Fibroblast of the aortic adventitia (primary cell): ENCODE measurements around the gene SLC4A11. TPM values are rescaled to one million over a fixed set of nuclear protein-coding genes. Genes with fewer than 3 reads are reported as not detected.

ENCODE experiments used
- DNase-seq: peaks from one replicate; pipeline ENCODE4 v3.0.0-alpha.2; 2010; ENCODE audit warnings: low read depth
- H3K4me3 ChIP-seq: 2 replicates; pipeline ENCODE4 v1.5.1; 2011; ENCODE audit warnings: low read depth, mild to moderate bottlenecking, control low read depth, low read length, moderate library complexity
- total RNA-seq: library from RNA; depleted of rRNA; stranded (reverse); fragments of >200 nt; gene quantifications from 2 replicates; pipeline ENCODE4 v1.2.3, GENCODE V29; 2012; ENCODE audit warnings: low replicate concordance
- TF ChIP-seq, protein P1 (sequence below): IDR thresholded peaks from 2 replicates; pipeline ENCODE4 v1.5.1; 2011; ENCODE audit warnings: mild to moderate bottlenecking, low read length, control low read depth, inconsistent platforms; ENCODE audit not compliant: insufficient read depth

SLC4A11 gene
- total RNA-seq, 1 donor, result 0.63 TPM

DNA sequence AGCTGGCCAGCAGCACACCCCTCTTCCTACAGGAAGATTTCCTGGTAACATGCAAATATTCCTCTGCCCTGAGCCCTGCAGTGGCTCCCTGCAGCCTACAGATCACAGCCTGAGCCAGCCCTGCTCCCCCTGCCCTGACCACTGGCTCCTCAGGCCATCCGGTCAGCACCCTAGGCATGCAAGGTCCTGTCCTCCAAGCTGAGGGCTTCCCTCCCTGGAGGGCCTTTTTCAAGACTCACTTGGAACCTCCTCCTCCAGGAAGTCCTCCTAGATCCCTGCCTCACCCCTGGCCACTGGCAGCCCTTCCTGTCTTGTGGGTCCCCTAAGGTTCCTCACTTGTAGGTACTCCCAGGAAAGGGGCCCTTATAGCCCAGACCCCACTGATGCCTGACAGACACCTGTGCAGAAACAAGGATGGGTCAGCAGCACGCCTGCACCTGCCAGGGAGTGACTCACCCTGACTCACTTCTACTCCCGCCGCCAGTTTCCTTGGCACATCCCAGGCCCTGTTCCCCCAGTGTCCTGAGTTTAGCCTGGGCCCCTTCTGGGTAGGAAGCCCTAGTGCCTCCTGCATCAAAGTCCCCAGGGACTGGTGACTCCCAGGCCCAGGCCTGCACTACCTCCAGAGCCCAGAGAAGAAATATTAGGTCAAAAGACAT lies 3.2 kb downstream of the SLC4A11 start:
- TF ChIP-seq, protein P1, sequence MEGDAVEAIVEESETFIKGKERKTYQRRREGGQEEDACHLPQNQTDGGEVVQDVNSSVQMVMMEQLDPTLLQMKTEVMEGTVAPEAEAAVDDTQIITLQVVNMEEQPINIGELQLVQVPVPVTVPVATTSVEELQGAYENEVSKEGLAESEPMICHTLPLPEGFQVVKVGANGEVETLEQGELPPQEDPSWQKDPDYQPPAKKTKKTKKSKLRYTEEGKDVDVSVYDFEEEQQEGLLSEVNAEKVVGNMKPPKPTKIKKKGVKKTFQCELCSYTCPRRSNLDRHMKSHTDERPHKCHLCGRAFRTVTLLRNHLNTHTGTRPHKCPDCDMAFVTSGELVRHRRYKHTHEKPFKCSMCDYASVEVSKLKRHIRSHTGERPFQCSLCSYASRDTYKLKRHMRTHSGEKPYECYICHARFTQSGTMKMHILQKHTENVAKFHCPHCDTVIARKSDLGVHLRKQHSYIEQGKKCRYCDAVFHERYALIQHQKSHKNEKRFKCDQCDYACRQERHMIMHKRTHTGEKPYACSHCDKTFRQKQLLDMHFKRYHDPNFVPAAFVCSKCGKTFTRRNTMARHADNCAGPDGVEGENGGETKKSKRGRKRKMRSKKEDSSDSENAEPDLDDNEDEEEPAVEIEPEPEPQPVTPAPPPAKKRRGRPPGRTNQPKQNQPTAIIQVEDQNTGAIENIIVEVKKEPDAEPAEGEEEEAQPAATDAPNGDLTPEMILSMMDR, result no peak
- H3K4me3 ChIP-seq, result no peak overlapping the region
- DNase-seq, result peak; percentile 26

DNA sequence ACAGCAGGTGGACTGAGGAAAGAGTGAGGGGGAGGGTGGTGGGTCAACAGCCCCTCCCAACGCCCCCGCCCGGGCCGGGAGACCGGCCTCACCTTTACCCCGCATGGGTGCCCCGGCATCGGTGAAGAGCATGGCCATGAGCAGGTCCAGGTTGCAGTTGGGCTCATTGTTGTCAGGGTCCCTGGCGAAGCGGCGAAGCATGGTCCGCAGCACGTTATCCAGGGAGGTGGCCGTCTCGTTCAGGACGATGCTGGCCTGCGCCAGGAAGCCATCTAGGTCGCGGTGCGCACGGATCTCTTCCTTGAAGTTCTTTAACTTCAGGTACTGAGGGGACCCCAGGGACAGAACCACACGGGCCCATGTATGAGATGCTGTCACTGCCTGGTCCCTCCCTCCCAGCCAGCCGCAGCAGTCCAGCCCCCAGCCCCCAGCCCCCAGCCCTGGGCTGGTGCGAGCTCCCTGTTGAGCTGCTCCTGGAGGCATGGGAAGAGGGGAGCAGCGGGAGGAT lies 4.9 kb downstream of the SLC4A11 start:
- TF ChIP-seq, protein P1, result no peak
- no peak for DNase-seq

DNA sequence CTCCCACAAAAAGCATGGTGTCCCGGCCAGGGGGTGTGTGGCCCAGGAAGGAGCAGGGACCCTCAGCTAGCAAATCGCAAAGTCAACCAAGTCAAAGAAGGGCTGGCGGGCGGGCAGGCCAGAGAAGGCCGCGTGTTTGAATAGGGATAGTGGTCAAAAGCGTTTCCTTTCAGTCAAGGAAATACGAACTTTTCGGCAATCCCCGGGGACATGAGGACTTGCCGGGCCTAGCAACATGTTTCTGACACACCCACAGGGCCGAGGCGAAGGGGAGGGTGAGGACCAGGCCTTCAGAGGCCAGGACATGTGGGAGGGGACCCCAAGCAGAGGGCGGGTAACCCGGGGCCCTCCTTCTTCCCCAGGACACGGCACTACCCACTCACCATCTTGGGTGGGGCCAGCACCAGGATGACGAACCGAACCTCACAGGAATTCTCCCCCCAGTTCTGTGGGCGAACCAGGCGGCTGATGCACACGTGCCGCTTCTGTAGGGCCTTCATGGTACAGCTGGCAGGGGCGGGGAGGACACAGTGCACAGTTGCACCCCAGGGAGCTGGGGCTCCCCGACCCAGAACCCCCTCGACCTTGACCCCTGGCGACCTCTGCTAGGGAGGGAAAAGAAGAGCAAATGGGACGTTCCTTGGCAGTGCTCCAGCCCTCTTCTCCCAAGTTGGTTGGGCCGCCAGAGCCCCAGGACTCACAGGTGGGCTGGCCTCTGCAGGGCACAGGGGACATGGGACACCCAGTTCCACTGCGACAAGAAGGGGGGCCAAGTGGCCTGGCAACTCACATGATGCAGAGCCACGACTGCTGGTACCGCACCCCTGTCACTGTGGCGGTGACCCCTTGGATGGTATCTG lies 5.6 kb downstream of the SLC4A11 start:
- H3K4me3 ChIP-seq, result no peak overlapping the region
- no peak for DNase-seq
- TF ChIP-seq, protein P1, result no peak

More for the DNA sequence above, 4.9 kb downstream of the SLC4A11 start:
- H3K4me3 ChIP-seq, result no peak overlapping the region

DNA sequence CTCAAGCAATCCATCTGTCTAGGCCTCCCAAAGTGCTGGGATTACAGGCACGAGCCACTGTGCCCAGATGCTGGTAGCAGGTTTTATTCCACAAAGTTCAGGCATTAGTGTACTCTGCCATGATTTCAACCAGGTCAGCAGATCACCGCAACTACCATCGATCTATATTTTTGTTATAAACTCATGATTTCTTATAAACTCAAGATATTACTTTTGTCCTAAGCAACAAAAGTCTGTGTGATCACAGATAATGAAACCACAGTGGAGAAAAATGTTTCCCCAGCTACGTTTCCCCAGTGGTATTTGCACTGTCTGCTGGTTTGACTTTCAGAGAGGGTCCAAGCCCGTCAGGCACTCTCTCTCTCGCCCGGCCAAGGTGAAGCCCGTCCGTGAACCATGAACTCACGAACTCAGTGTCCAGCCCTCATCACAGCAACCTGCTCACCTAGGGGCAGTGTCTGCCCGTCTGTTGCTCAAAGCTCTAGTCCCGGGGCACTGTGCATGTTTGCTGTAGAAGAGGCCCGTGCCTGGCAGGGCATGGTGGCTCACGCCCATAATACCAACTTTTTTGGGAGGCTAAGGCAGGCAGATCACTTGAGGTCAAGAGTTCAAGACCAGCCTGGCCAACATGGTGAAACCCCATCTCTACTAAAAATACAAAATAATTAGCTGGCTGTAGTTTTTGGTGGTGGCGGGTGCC lies 7.0 kb downstream of the SLC4A11 start:
- no peak overlapping the region for H3K4me3 ChIP-seq
- TF ChIP-seq, protein P1, result no peak
- no peak for DNase-seq

DNA sequence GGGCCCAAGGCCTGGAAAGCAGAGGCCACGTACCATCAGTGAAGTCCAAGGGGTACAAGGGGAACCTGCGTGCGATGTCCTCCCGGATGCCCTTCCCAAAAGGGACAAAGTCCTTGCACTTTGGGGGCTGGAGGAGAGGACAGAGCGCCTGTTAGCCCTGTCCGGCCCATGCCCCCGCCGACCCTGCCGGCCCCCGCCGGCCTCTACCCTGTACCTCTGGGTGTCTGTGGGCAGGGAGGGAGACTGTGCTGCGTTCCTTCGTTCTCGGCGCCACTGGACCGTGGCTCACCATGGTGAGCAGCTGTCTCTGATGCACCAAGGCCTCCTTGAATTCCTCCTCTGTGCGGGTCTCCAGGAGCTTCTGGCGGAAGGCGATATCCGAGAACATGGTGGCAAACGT lies 7.9 kb downstream of the SLC4A11 start:
- TF ChIP-seq, protein P1, result no peak
- H3K4me3 ChIP-seq, result no peak overlapping the region
- DNase-seq, result no peak

DNA sequence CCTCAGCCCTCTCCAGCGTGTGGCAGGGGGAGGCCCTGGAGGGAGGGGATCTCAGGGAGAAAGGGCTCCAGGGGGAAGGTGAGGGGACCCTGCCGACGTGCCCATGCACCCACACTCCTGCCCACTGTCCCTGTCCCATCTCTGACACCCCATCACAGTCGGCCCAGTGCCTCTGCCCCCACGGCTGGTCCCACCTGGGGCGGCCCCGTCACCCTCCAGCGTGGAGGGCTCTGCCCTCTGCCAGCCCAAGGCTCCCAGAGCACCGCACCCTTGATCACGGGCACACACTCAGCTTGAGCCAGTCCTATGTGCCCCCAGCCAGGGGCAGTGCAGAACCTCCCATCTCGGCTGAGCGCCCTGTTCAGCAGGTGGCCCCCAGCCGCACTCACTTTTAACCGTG lies 9.2 kb downstream of the SLC4A11 start:
- DNase-seq, result no peak
- no peak overlapping the region for H3K4me3 ChIP-seq
- TF ChIP-seq, protein P1, result no peak
